Nephron (organoid): ENCODE measurements around the gene STMND1.

Experiments used
- H3K27ac Mint-ChIP-seq, 3 experiments: 2 replicates each; pipeline ENCODE4 v1.8.0; 2020; ENCODE audit warnings: mixed read lengths in 3 of 3, mild to moderate bottlenecking in 2 of 3, moderate library complexity in 1 of 3
- H3K27me3 Mint-ChIP-seq: 2 replicates; pipeline ENCODE4 v1.8.0; 2021; ENCODE audit warnings: low read depth, mild to moderate bottlenecking, moderate library complexity, mixed read lengths
- H3K36me3 Mint-ChIP-seq: 2 replicates; pipeline ENCODE4 v1.8.0; 2020; ENCODE audit warnings: low read depth, mixed read lengths
- H3K4me1 Mint-ChIP-seq: 2 replicates; pipeline ENCODE4 v1.8.0; 2020; ENCODE audit warnings: mixed read lengths
- H3K4me3 Mint-ChIP-seq, 3 experiments: 2 replicates each; pipeline ENCODE4 v1.8.0; 2020; ENCODE audit warnings: mild to moderate bottlenecking in 3 of 3, mixed read lengths in 3 of 3, moderate library complexity in 2 of 3
- H3K9me3 Mint-ChIP-seq: 2 replicates; pipeline ENCODE4 v1.8.0; 2020; ENCODE audit warnings: mixed read lengths
- CTCF ChIP-seq, 3 experiments: fragments of 200-600 bp; sonication (generic); IDR thresholded peaks; one replicate each; pipeline ENCODE4 v1.5.0; 2021; ENCODE audit warnings: antibody characterized with exemption in 3 of 3; ENCODE audit not compliant: unreplicated experiment in 3 of 3

STMND1 gene

GRCh38 chr6:17100806-17101205, 1.0 kb upstream of the STMND1 start:
- peaks cover 22% of the 10 kb centered on the region for H3K4me1 Mint-ChIP-seq
- peaks cover 70% of the 10 kb centered on the region for H3K27me3 Mint-ChIP-seq
- no peaks in the 10 kb centered on the region for H3K36me3 Mint-ChIP-seq
- peak overlapping the region in 1 of 3 experiments; percentile 5 for H3K4me3 Mint-ChIP-seq
- H3K9me3 Mint-ChIP-seq, result peaks cover 3% of the 10 kb centered on the region
- TF ChIP-seq CTCF (IDR thresholded peaks at IDR 0.05; ENCODE audit: unreplicated experiment in 3 of 3), result no peak
- H3K27ac Mint-ChIP-seq, result no peak overlapping the region

DNA sequence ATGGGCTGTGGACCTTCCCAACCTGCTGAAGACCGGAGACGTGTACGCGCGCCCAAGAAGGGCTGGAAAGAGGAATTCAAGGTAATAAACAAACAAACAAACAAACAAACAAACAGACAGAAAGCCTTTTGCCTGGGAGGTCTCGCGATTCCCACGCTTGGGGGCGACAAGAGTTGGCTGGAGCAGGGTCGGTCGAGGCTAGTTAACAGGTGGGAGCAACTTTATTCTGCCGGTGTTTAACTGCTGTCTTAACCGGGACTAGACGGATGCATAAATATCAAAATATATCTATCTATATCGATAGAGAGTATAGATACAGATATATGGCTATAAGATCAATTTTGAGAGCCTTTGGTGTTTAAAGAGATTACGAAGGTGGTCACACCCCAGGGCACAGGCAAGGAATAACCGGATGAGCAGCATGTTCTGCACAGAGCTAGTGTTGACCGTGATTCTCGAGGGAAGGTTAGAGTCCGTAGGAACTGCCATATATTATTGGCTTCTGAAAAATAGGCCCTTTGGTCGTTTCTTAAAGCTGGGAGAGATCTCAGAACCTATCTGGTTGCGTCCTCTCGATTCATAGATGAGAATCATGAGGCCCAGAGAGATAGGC, 514 bp downstream of the STMND1 start:
- no peak for TF ChIP-seq CTCF (IDR thresholded peaks at IDR 0.05; ENCODE audit: unreplicated experiment in 3 of 3)
- peaks cover 12% of the 10 kb centered on the region for H3K4me1 Mint-ChIP-seq
- no peaks in the 10 kb centered on the region for H3K36me3 Mint-ChIP-seq
- H3K27ac Mint-ChIP-seq, result no peak overlapping the region
- H3K27me3 Mint-ChIP-seq, result peaks cover 69% of the 10 kb centered on the region
- peaks cover 3% of the 10 kb centered on the region for H3K9me3 Mint-ChIP-seq
- peak overlapping the region; percentile 78 to 84 (median 81) for H3K4me3 Mint-ChIP-seq

DNA sequence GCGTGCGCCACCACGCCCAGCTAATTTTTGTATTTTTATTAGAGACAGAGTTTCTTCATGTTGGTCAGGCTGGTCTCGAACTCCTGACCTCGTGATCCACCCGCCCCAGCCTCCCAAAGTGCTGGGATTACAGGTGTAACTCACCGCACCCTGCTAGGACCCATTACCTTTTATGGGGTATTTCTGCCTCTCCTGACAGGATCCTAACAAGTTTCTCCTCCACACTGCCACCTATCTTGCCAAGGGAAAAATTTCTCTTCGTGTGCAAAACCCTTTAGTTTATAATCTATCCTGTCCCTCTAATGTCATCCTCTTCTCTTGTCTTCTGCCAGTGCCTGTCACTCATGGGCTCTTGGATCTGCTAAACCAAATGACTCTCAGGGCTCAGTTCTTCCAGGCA, 1.9 kb downstream of the STMND1 start:
- H3K36me3 Mint-ChIP-seq, result no peaks in the 10 kb centered on the region
- H3K4me3 Mint-ChIP-seq, result peak overlapping the region; percentile 29 to 45 (median 37)
- no peak for TF ChIP-seq CTCF (IDR thresholded peaks at IDR 0.05; ENCODE audit: unreplicated experiment in 3 of 3)
- no peak overlapping the region for H3K27ac Mint-ChIP-seq
- H3K9me3 Mint-ChIP-seq, result peaks cover 3% of the 10 kb centered on the region
- peaks cover 67% of the 10 kb centered on the region for H3K27me3 Mint-ChIP-seq
- H3K4me1 Mint-ChIP-seq, result peaks cover 16% of the 10 kb centered on the region

GRCh38 chr6:17107863-17108262, 6.0 kb downstream of the STMND1 start:
- Mint-ChIP-seq H3K9me3 (peaks cover 3% of the 10 kb centered on the region), H3K27ac (no peak overlapping the region), H3K4me1 (peaks cover 4% of the 10 kb centered on the region), H3K4me3 (no peak overlapping the region), H3K27me3 (peaks cover 26% of the 10 kb centered on the region), H3K36me3 (no peaks in the 10 kb centered on the region)
- TF ChIP-seq CTCF (IDR thresholded peaks at IDR 0.05; ENCODE audit: unreplicated experiment in 3 of 3), result no peak

GRCh38 chr6:17115251-17116116, 13.6 kb downstream of the STMND1 start:
- Mint-ChIP-seq H3K27me3 (peaks cover 12% of the 10 kb centered on the region), H3K36me3 (no peaks in the 10 kb centered on the region), H3K27ac (peak overlapping the region; percentile 30 to 60 (median 31)), H3K4me1 (peaks cover 23% of the 10 kb centered on the region), H3K4me3 (no peak overlapping the region), H3K9me3 (no peaks in the 10 kb centered on the region)
- no peak for TF ChIP-seq CTCF (IDR thresholded peaks at IDR 0.05; ENCODE audit: unreplicated experiment in 3 of 3)
